Cardiac muscle cell (in vitro differentiated cells and primary cell): ENCODE measurements around the gene STON2. TPM values are rescaled to one million over a fixed set of nuclear protein-coding genes. Genes with fewer than 3 reads are reported as not detected.
A peak's percentile ranks its signal among the peaks of the same experiment; 100 is the strongest.

ENCODE experiments used
- DNase-seq, 2 donors: peaks; one replicate each; pipeline versions ENCODE4 v3.0.0 to v3.0.0-alpha.2; 2010 to 2017; ENCODE audit warnings: low read depth in 1 of 2, low spot score in 1 of 2
- H3K27ac ChIP-seq: fragments of 200-600 bp; sonication (generic); 2 replicates; pipeline ENCODE4 v1.5.1; 2016
- H3K27me3 ChIP-seq: fragments of 200-600 bp; sonication (generic); 2 replicates; pipeline ENCODE4 v1.6.0; 2016; ENCODE audit warnings: control low read depth
- H3K36me3 ChIP-seq: fragments of 200-600 bp; sonication (generic); 2 replicates; pipeline ENCODE4 v1.5.1; 2016; ENCODE audit warnings: control low read depth
- H3K4me1 ChIP-seq: fragments of 200-600 bp; sonication (generic); 2 replicates; pipeline ENCODE4 v1.8.1; 2017; ENCODE audit warnings: low read depth, mild to moderate bottlenecking, mixed run types
- H3K4me3 ChIP-seq: fragments of 200-600 bp; sonication (generic); 2 replicates; pipeline ENCODE4 v1.5.1; 2016; ENCODE audit warnings: mild to moderate bottlenecking
- H3K9me3 ChIP-seq: fragments of 200-600 bp; sonication (generic); 2 replicates; pipeline ENCODE4 v1.5.1; 2017; ENCODE audit warnings: low read depth, mild to moderate bottlenecking, control low read depth
- CTCF ChIP-seq: IDR thresholded peaks from 2 replicates; pipeline ENCODE4 v1.5.1; 2012; ENCODE audit warnings: low read depth, mild to moderate bottlenecking, low read length
- polyA plus RNA-seq: library from polyadenylated mRNA; unstranded; fragments of >200 nt; fragmentation: Nextera tagmentation; extraction: Ambion mirVana; gene quantifications from 2 replicates; pipeline ENCODE4 v1.2.1, GENCODE V29; 2016
- total RNA-seq: library from RNA; depleted of rRNA; stranded (reverse); fragments of >200 nt; gene quantifications from 2 replicates; pipeline ENCODE4 v1.2.3, GENCODE V29; 2016

Gene STON2
- total RNA-seq, result 1.0 and 1.4 TPM in 2 replicates
- polyA plus RNA-seq, result 0.54 and 0.62 TPM in 2 replicates

- H3K27me3 ChIP-seq, result no peaks in the 10 kb centered on the region
- no peak within 1 kb of the TSS for H3K27ac ChIP-seq
- DNase-seq, result peak in 1 of 2 donors; percentile 33
- TF ChIP-seq CTCF, result no peak
- no peaks in the 10 kb centered on the region for H3K4me1 ChIP-seq
- H3K36me3 ChIP-seq, result no peaks in the 10 kb centered on the region
- H3K4me3 ChIP-seq, result no peak within 1 kb of the TSS
- no peaks in the 10 kb centered on the region for H3K9me3 ChIP-seq
Observed at GRCh38 chr14:81400202-81400678, at the start of gene STON2. Gene STON2 (minus strand): TSS chr14:81400324. CDS start chr14:81398382, 1,942 bp downstream.

GRCh38 chr14:81449576-81449975, 49.5 kb upstream of the STON2 start:
- DNase-seq, result no peak
- no peaks in the 10 kb centered on the region for H3K9me3 ChIP-seq
- H3K4me3 ChIP-seq, result no peak overlapping the region
- no peaks in the 10 kb centered on the region for H3K4me1 ChIP-seq
- no peak overlapping the region for H3K27ac ChIP-seq
- TF ChIP-seq CTCF, result no peak
- H3K36me3 ChIP-seq, result no peaks in the 10 kb centered on the region
- H3K27me3 ChIP-seq, result no peaks in the 10 kb centered on the region

GRCh38 chr14:81449114-81449513, 49.0 kb upstream of the STON2 start:
- H3K36me3 ChIP-seq, result no peaks in the 10 kb centered on the region

GRCh38 chr14:81447021-81447764, 47.1 kb upstream of the STON2 start:
- no peak overlapping the region for H3K4me3 ChIP-seq
- no peaks in the 10 kb centered on the region for H3K4me1 ChIP-seq
- DNase-seq, result no peak
- no peaks in the 10 kb centered on the region for H3K9me3 ChIP-seq
- H3K27ac ChIP-seq, result no peak overlapping the region
- TF ChIP-seq CTCF, result no peak
- no peaks in the 10 kb centered on the region for H3K36me3 ChIP-seq
- peaks cover 6% of the 10 kb centered on the region for H3K27me3 ChIP-seq

More at GRCh38 chr14:81449114-81449513, 49.0 kb upstream of the STON2 start:
- peak in 1 of 2 donors; percentile 22 for DNase-seq
- Histone ChIP-seq H3K4me1 (no peaks in the 10 kb centered on the region), H3K27me3 (no peaks in the 10 kb centered on the region), H3K9me3 (no peaks in the 10 kb centered on the region), H3K4me3 (no peak overlapping the region), H3K27ac (no peak overlapping the region)
- TF ChIP-seq CTCF, result no peak

- Histone ChIP-seq H3K9me3 (no peaks in the 10 kb centered on the region), H3K27me3 (peaks cover 11% of the 10 kb centered on the region), H3K4me3 (no peak overlapping the region), H3K4me1 (no peaks in the 10 kb centered on the region), H3K36me3 (no peaks in the 10 kb centered on the region), H3K27ac (no peak overlapping the region)
- no peak for TF ChIP-seq CTCF
- peak in 1 of 2 donors; percentile 14 for DNase-seq
Observed at GRCh38 chr14:81446279-81447007, 46.3 kb upstream of the STON2 start.
